Activated T-cell treated with anti-CD3 and anti-CD28 coated beads, Interleukin-2, amount 50 U/mL, for 24 hours (primary cell): ENCODE results near the gene POU2AF3.
"Not testable (repeated sequence)": the region's sequence is repeated elsewhere in the genome, so short reads cannot be mapped to it uniquely, and the experiment has no call there.

Experiments
- DNase-seq: peaks from one replicate; pipeline ENCODE4 v3.0.0-alpha.2; 2020
- H3K27ac Mint-ChIP-seq: 2 replicates; pipeline ENCODE4 v1.8.0; 2020; ENCODE audit warnings: mild to moderate bottlenecking, mixed read lengths
- H3K27me3 Mint-ChIP-seq: 2 replicates; pipeline ENCODE4 v1.8.0; 2020; ENCODE audit warnings: mixed read lengths
- H3K36me3 Mint-ChIP-seq: 2 replicates; pipeline ENCODE4 v1.8.0; 2020; ENCODE audit warnings: low read depth, mixed read lengths
- H3K4me1 Mint-ChIP-seq: 2 replicates; pipeline ENCODE4 v1.8.0; 2020; ENCODE audit warnings: low read depth, mixed read lengths
- H3K4me3 Mint-ChIP-seq: 2 replicates; pipeline ENCODE4 v1.8.0; 2020; ENCODE audit warnings: mild to moderate bottlenecking, moderate library complexity, mixed read lengths
- H3K9me3 Mint-ChIP-seq: 2 replicates; pipeline ENCODE4 v1.8.0; 2020; ENCODE audit warnings: mixed read lengths

POU2AF3 gene

GRCh38 chr11:111298413-111299100 is at the start of gene POU2AF3:
POU2AF3 (plus strand) TSS chr11:111298546; CDS start chr11:111298582, 36 bp downstream.
- Mint-ChIP-seq H3K4me3 (peak within 1 kb of the TSS; percentile 24), H3K9me3 (no peaks in the 10 kb centered on the region)

GRCh38 chr11:111250936-111251335 is 47.4 kb upstream of the POU2AF3 start:
- no peak overlapping the region for H3K27ac Mint-ChIP-seq
- H3K4me1 Mint-ChIP-seq: no peaks in the 10 kb centered on the region
- H3K4me3 Mint-ChIP-seq: no peak overlapping the region
- DNase-seq: no peak
- H3K36me3 Mint-ChIP-seq: no peaks in the 10 kb centered on the region
- peaks cover 22% of the 10 kb centered on the region for H3K27me3 Mint-ChIP-seq
- no peaks in the 10 kb centered on the region for H3K9me3 Mint-ChIP-seq

More at GRCh38 chr11:111298413-111299100, at the start of gene POU2AF3:
- no peak for DNase-seq
- Mint-ChIP-seq H3K36me3 (no peaks in the 10 kb centered on the region), H3K27ac (no peak within 1 kb of the TSS), H3K4me1 (peaks cover 6% of the 10 kb centered on the region), H3K27me3 (peaks cover 55% of the 10 kb centered on the region)

- H3K4me1 Mint-ChIP-seq: no peaks in the 10 kb centered on the region
- no peak for DNase-seq
These were observed 45.2 kb upstream of the POU2AF3 start for GRCh38 chr11:111253131-111253530.

GRCh38 chr11:111253630-111254029 is 44.7 kb upstream of the POU2AF3 start:
- DNase-seq: no peak
- Mint-ChIP-seq H3K4me1 (no peaks in the 10 kb centered on the region), H3K36me3 (no peaks in the 10 kb centered on the region), H3K4me3 (no peak overlapping the region), H3K27me3 (peaks cover 26% of the 10 kb centered on the region), H3K9me3 (no peaks in the 10 kb centered on the region), H3K27ac (no peak overlapping the region)

More at GRCh38 chr11:111253131-111253530, 45.2 kb upstream of the POU2AF3 start:
- Mint-ChIP-seq H3K27me3 (peaks cover 26% of the 10 kb centered on the region), H3K9me3 (no peaks in the 10 kb centered on the region), H3K4me3 (no peak overlapping the region), H3K36me3 (no peaks in the 10 kb centered on the region), H3K27ac (no peak overlapping the region)

- H3K4me1 Mint-ChIP-seq: no peaks in the 10 kb centered on the region
- DNase-seq: no peak
- H3K27ac Mint-ChIP-seq: no peak overlapping the region
- H3K27me3 Mint-ChIP-seq: peaks cover 45% of the 10 kb centered on the region
- H3K4me3 Mint-ChIP-seq: no peak overlapping the region
- no peaks in the 10 kb centered on the region for H3K36me3 Mint-ChIP-seq
- no peaks in the 10 kb centered on the region for H3K9me3 Mint-ChIP-seq
These were observed 40.3 kb upstream of the POU2AF3 start for GRCh38 chr11:111258046-111258445.

GRCh38 chr11:111259896-111260295 is 38.5 kb upstream of the POU2AF3 start:
- H3K4me1 Mint-ChIP-seq: no peaks in the 10 kb centered on the region
- H3K9me3 Mint-ChIP-seq: no peaks in the 10 kb centered on the region
- H3K27ac Mint-ChIP-seq: no peak overlapping the region
- H3K27me3 Mint-ChIP-seq: peaks cover 45% of the 10 kb centered on the region
- no peaks in the 10 kb centered on the region for H3K36me3 Mint-ChIP-seq
- no peak for DNase-seq
- no peak overlapping the region for H3K4me3 Mint-ChIP-seq

- no peak overlapping the region for H3K27ac Mint-ChIP-seq
- no peak for DNase-seq
- H3K9me3 Mint-ChIP-seq: no peaks in the 10 kb centered on the region
- no peak overlapping the region for H3K4me3 Mint-ChIP-seq
- peaks cover 42% of the 10 kb centered on the region for H3K27me3 Mint-ChIP-seq
- H3K36me3 Mint-ChIP-seq: no peaks in the 10 kb centered on the region
- H3K4me1 Mint-ChIP-seq: no peaks in the 10 kb centered on the region
These were observed 37.5 kb upstream of the POU2AF3 start for GRCh38 chr11:111260811-111261210.

GRCh38 chr11:111264646-111265045 is 33.7 kb upstream of the POU2AF3 start:
- no peak overlapping the region for H3K4me3 Mint-ChIP-seq
- no peaks in the 10 kb centered on the region for H3K9me3 Mint-ChIP-seq
- no peaks in the 10 kb centered on the region for H3K4me1 Mint-ChIP-seq
- H3K27ac Mint-ChIP-seq: no peak overlapping the region
- H3K36me3 Mint-ChIP-seq: no peaks in the 10 kb centered on the region
- H3K27me3 Mint-ChIP-seq: peaks cover 25% of the 10 kb centered on the region
- DNase-seq: no peak

- H3K27ac Mint-ChIP-seq: no peak overlapping the region
- no peaks in the 10 kb centered on the region for H3K9me3 Mint-ChIP-seq
- no peak overlapping the region for H3K4me3 Mint-ChIP-seq
- H3K4me1 Mint-ChIP-seq: no peaks in the 10 kb centered on the region
- H3K36me3 Mint-ChIP-seq: no peaks in the 10 kb centered on the region
- DNase-seq: no peak
- H3K27me3 Mint-ChIP-seq: peaks cover 18% of the 10 kb centered on the region
These were observed 32.9 kb upstream of the POU2AF3 start for GRCh38 chr11:111265421-111265820.

- not testable (repeated sequence) for H3K36me3 Mint-ChIP-seq, DNase-seq, H3K27me3 Mint-ChIP-seq, H3K9me3 Mint-ChIP-seq, H3K4me3 Mint-ChIP-seq, H3K27ac Mint-ChIP-seq, H3K4me1 Mint-ChIP-seq
These were observed 30.0 kb upstream of the POU2AF3 start for GRCh38 chr11:111268303-111268702.

- Mint-ChIP-seq H3K9me3 (no peaks in the 10 kb centered on the region), H3K36me3 (no peaks in the 10 kb centered on the region), H3K27me3 (peaks cover 12% of the 10 kb centered on the region), H3K27ac (no peak overlapping the region), H3K4me1 (peaks cover 2% of the 10 kb centered on the region), H3K4me3 (no peak overlapping the region)
- no peak for DNase-seq
These were observed 29.0 kb upstream of the POU2AF3 start for GRCh38 chr11:111269146-111269868.

- Mint-ChIP-seq H3K36me3 (no peaks in the 10 kb centered on the region), H3K4me3 (no peak overlapping the region), H3K27ac (no peak overlapping the region), H3K9me3 (no peaks in the 10 kb centered on the region), H3K27me3 (peaks cover 15% of the 10 kb centered on the region), H3K4me1 (peaks cover 2% of the 10 kb centered on the region)
- no peak for DNase-seq
These were observed 25.9 kb upstream of the POU2AF3 start for GRCh38 chr11:111272420-111272819.

- Mint-ChIP-seq H3K27me3 (no peaks in the 10 kb centered on the region), H3K4me3 (no peak overlapping the region), H3K36me3 (no peaks in the 10 kb centered on the region), H3K27ac (no peak overlapping the region), H3K4me1 (peaks cover 2% of the 10 kb centered on the region), H3K9me3 (no peaks in the 10 kb centered on the region)
- no peak for DNase-seq
These were observed 15.7 kb upstream of the POU2AF3 start for GRCh38 chr11:111282562-111283075.

- no peaks in the 10 kb centered on the region for H3K9me3 Mint-ChIP-seq
- no peak for DNase-seq
- peaks cover 2% of the 10 kb centered on the region for H3K4me1 Mint-ChIP-seq
- H3K4me3 Mint-ChIP-seq: no peak overlapping the region
- H3K27me3 Mint-ChIP-seq: no peaks in the 10 kb centered on the region
- H3K27ac Mint-ChIP-seq: no peak overlapping the region
- H3K36me3 Mint-ChIP-seq: no peaks in the 10 kb centered on the region
These were observed 14.3 kb upstream of the POU2AF3 start for GRCh38 chr11:111283945-111284481.
